Endothelial cell (in vitro differentiated cells): ENCODE data around the gene FIGNL1. TPM values are rescaled to one million over a fixed set of nuclear protein-coding genes. Genes with fewer than 3 reads are reported as not detected.
"Not testable (repeated sequence)": the region's sequence is repeated elsewhere in the genome, so short reads cannot be mapped to it uniquely, and the experiment has no call there.

Experiments
- DNase-seq: peaks from one replicate; pipeline ENCODE4 v3.0.0; 2021; ENCODE audit warnings: low spot score
- H3K27ac Mint-ChIP-seq: one replicate; pipeline ENCODE4 v1.8.0; 2021; ENCODE audit warnings: mixed read lengths, inconsistent platforms; ENCODE audit not compliant: unreplicated experiment
- H3K27me3 Mint-ChIP-seq: one replicate; pipeline ENCODE4 v1.8.0; 2021; ENCODE audit warnings: mild to moderate bottlenecking, moderate library complexity, mixed read lengths, inconsistent platforms; ENCODE audit not compliant: unreplicated experiment
- H3K36me3 Mint-ChIP-seq: one replicate; pipeline ENCODE4 v1.8.0; 2021; ENCODE audit warnings: mild to moderate bottlenecking, low read depth, mixed read lengths, inconsistent platforms; ENCODE audit not compliant: unreplicated experiment
- H3K4me1 Mint-ChIP-seq: one replicate; pipeline ENCODE4 v1.8.0; 2021; ENCODE audit warnings: mild to moderate bottlenecking, mixed read lengths, inconsistent platforms; ENCODE audit not compliant: unreplicated experiment
- H3K4me3 Mint-ChIP-seq: one replicate; pipeline ENCODE4 v1.8.0; 2021; ENCODE audit warnings: mild to moderate bottlenecking, mixed read lengths, inconsistent platforms; ENCODE audit not compliant: unreplicated experiment
- H3K9me3 Mint-ChIP-seq: one replicate; pipeline ENCODE4 v1.8.0; 2021; ENCODE audit warnings: mixed read lengths, inconsistent platforms; ENCODE audit not compliant: unreplicated experiment
- total RNA-seq: library from RNA; stranded (reverse); fragmentation: NEBNext Ultra II Directional; extraction: Animal tissue kit (Norgen Biotek cat#: 25700); gene quantifications from one replicate; pipeline ENCODE4 v1.2.1, GENCODE V29; 2021; ENCODE audit not compliant: unreplicated experiment
- TF ChIP-seq, protein P1 (sequence below): fragments of 200-600 bp; sonication (generic); IDR thresholded peaks from one replicate; pipeline ENCODE4 v1.5.0; 2021; ENCODE audit warnings: antibody characterized with exemption; ENCODE audit not compliant: unreplicated experiment

The FIGNL1 gene
- total RNA-seq, 1 donor from 2014 or later: 18.4 TPM

DNA sequence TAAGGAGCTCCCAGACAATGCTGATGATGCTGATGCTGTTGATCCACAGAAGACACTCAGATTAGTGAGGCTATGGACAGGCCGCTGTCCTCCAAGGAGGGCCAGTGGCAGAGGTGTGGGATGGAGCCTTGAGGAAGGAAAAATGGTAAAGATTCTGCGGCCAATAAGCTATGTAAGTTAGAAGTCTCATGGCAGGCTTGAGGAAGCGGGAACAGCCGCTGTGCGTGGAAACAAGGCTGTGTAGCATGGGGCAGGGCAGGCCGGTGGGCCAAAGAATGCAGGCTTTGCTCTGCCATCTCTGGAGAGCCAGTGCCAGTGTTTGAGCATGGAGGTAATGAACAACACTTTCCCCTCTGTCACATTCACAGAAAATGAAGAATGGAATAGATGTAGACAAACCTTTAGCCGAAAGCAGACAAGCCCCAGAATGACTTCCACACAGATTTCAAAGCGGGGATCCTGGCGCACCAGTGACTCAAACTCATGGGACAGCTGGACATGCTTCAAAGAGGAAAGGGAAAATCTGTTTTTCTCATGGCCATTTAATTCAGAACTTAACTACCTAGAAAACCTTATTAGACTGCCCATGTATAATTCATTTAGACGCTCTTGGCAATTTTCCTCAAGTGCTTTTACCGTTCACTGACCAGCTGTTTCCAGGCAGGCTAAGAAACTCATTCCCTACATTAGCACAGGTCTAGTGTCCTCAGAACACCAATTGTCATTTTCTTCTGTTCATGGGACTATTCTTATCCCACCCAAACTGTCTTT lies 16.9 kb upstream of the FIGNL1 start:
- Mint-ChIP-seq H3K4me3 (no peak overlapping the region), H3K27ac (no peak overlapping the region), H3K27me3 (peaks cover 7% of the 10 kb centered on the region), H3K4me1 (no peaks in the 10 kb centered on the region), H3K36me3 (no peaks in the 10 kb centered on the region), H3K9me3 (no peaks in the 10 kb centered on the region)
- TF ChIP-seq, protein P1, sequence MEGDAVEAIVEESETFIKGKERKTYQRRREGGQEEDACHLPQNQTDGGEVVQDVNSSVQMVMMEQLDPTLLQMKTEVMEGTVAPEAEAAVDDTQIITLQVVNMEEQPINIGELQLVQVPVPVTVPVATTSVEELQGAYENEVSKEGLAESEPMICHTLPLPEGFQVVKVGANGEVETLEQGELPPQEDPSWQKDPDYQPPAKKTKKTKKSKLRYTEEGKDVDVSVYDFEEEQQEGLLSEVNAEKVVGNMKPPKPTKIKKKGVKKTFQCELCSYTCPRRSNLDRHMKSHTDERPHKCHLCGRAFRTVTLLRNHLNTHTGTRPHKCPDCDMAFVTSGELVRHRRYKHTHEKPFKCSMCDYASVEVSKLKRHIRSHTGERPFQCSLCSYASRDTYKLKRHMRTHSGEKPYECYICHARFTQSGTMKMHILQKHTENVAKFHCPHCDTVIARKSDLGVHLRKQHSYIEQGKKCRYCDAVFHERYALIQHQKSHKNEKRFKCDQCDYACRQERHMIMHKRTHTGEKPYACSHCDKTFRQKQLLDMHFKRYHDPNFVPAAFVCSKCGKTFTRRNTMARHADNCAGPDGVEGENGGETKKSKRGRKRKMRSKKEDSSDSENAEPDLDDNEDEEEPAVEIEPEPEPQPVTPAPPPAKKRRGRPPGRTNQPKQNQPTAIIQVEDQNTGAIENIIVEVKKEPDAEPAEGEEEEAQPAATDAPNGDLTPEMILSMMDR: no peak
- no peak for DNase-seq

- H3K27ac Mint-ChIP-seq: no peak overlapping the region
- no peak for DNase-seq
- peaks cover 2% of the 10 kb centered on the region for H3K27me3 Mint-ChIP-seq
- no peaks in the 10 kb centered on the region for H3K4me1 Mint-ChIP-seq
- H3K36me3 Mint-ChIP-seq: no peaks in the 10 kb centered on the region
- H3K9me3 Mint-ChIP-seq: peaks cover 5% of the 10 kb centered on the region
- TF ChIP-seq, protein P1: no peak
- H3K4me3 Mint-ChIP-seq: no peak overlapping the region
These were observed 12.9 kb upstream of the FIGNL1 start for GRCh38 chr7:50463035-50463434.

DNA sequence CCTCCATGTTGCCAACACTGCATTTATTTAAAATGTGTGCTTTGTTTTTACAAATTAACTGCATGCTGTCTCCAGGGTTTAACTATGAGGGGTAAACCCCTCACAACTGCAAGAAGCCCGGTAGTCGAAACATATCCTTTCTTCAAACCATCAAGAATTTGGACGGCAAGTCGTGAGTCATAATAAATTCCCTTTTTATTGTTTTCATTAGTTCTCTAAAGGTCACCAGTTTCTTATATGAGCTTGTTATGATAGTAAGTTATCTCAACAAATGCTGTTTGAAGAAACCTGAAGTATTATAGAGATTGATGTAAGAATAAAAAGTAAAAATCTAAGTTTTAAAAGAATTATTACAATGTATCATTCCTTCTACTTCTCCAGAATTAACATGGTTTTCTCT lies 12.2 kb upstream of the FIGNL1 start:
- H3K4me1 Mint-ChIP-seq: no peaks in the 10 kb centered on the region
- H3K36me3 Mint-ChIP-seq: no peaks in the 10 kb centered on the region
- H3K27me3 Mint-ChIP-seq: peaks cover 2% of the 10 kb centered on the region
- no peak for DNase-seq
- peaks cover 5% of the 10 kb centered on the region for H3K9me3 Mint-ChIP-seq
- TF ChIP-seq, protein P1: no peak
- no peak overlapping the region for H3K27ac Mint-ChIP-seq
- no peak overlapping the region for H3K4me3 Mint-ChIP-seq

DNA sequence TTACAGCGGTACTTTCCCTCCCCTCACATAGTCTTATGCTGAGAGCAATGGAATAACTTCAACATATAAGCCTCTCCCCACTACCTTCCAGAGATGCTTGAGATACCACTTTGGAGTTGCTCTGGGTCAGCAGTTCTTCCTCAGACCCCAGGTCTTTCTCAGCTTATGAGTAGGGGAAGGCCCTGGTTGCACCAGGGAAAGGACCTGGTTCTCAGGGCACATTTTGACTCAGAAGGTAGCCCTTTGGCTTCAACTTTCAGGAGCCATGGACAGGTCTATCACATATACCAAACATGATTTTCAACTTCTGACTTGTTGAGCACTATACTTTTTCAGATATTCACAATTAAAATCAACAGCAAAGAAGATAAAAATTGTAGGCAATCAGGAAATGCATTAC lies 11.5 kb upstream of the FIGNL1 start:
- H3K27me3 Mint-ChIP-seq: peaks cover under 1% of the 10 kb centered on the region
- DNase-seq: no peak
- H3K27ac Mint-ChIP-seq: no peak overlapping the region

GRCh38 chr7:50459183-50459582 lies 9.0 kb upstream of the FIGNL1 start:
- not testable (repeated sequence) for H3K27ac Mint-ChIP-seq, H3K4me3 Mint-ChIP-seq, H3K9me3 Mint-ChIP-seq, H3K36me3 Mint-ChIP-seq, H3K4me1 Mint-ChIP-seq, H3K27me3 Mint-ChIP-seq, DNase-seq

More for the DNA sequence above, 11.5 kb upstream of the FIGNL1 start:
- TF ChIP-seq, protein P1: no peak
- Mint-ChIP-seq H3K9me3 (peaks cover 5% of the 10 kb centered on the region), H3K36me3 (no peaks in the 10 kb centered on the region), H3K4me3 (no peak overlapping the region), H3K4me1 (no peaks in the 10 kb centered on the region)

DNA sequence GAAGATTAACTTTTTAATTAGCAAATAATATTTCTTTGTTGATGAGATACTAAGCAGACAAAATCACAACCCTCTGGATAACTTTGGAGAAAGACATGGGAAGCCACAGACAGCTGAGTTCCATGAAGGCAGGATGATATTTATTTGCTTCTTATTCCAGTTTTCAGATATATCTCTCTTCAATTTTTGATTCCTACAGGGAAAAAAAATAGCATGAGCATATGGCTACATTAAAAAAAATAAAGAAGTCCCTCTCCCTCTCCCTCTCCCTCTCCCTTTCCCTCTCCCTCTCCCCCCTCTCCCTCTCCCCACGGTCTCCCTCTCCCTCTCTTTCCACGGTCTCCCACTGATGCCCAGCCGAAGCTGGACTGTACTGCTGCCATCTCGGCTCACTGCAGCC lies 8.5 kb upstream of the FIGNL1 start:
- not testable (repeated sequence) for H3K27me3 Mint-ChIP-seq

More for the DNA sequence above, 8.5 kb upstream of the FIGNL1 start:
- not testable (repeated sequence) for H3K9me3 Mint-ChIP-seq, H3K36me3 Mint-ChIP-seq, H3K27ac Mint-ChIP-seq, H3K4me3 Mint-ChIP-seq, H3K4me1 Mint-ChIP-seq, DNase-seq
